Lower lobe of right lung (tissue), 2 donors: ENCODE results near the gene SPSB4. TPM values are rescaled to one million over a fixed set of nuclear protein-coding genes. Genes with fewer than 3 reads are reported as not detected.
"Not testable (repeated sequence)": the region's sequence is repeated elsewhere in the genome, so short reads cannot be mapped to it uniquely, and the experiment has no call there.

ENCODE experiments used
- ATAC-seq, 2 donors: fragments of 200-7000 bp; cut with Tn5 transposase; one replicate each; pipeline ENCODE4 v1.9.1; 2020 to 2022; ENCODE audit warnings: mild to moderate bottlenecking in 2 of 2, moderate library complexity in 2 of 2
- DNase-seq: peaks from one replicate; pipeline ENCODE4 v3.0.0-alpha.2; 2020
- H3K27ac ChIP-seq: fragments of 200-600 bp; one replicate; pipeline ENCODE4 v1.8.0; 2022
- H3K27me3 ChIP-seq: fragments of 200-600 bp; one replicate; pipeline ENCODE4 v1.8.0; 2022; ENCODE audit warnings: low read depth
- H3K36me3 ChIP-seq: fragments of 200-600 bp; one replicate; pipeline ENCODE4 v1.8.0; 2022; ENCODE audit warnings: mild to moderate bottlenecking
- H3K4me1 ChIP-seq: fragments of 200-600 bp; one replicate; pipeline ENCODE4 v1.8.0; 2022
- H3K4me3 ChIP-seq: fragments of 200-600 bp; one replicate; pipeline ENCODE4 v1.8.0; 2022; ENCODE audit warnings: mild to moderate bottlenecking
- H3K9me3 ChIP-seq: fragments of 200-600 bp; one replicate; pipeline ENCODE4 v1.8.0; 2022
- intact Hi-C: fragments of 100-400 bp; cut with DNase I; formaldehyde crosslinking; loops from one replicate; pipeline ENCODE4 v1.11.0; 2022
- total RNA-seq: library from RNA; stranded (reverse); fragmentation: NEBNext Ultra II Directional; extraction: Animal tissue kit (Norgen Biotek cat#: 25700); gene quantifications from one replicate; pipeline ENCODE4 v1.2.1, GENCODE V29; 2021
- TF ChIP-seq, protein P1 (sequence below): fragments of 200-600 bp; IDR thresholded peaks from one replicate; pipeline ENCODE4 v1.8.0; 2022; ENCODE audit warnings: antibody characterized with exemption, mild to moderate bottlenecking
- donor health status: DM: no; HTN: yes; CAD: no; lungs with severe emphysema.

The SPSB4 gene
- total RNA-seq, 1 donor from 2014 or later, result 0.80 TPM

DNA sequence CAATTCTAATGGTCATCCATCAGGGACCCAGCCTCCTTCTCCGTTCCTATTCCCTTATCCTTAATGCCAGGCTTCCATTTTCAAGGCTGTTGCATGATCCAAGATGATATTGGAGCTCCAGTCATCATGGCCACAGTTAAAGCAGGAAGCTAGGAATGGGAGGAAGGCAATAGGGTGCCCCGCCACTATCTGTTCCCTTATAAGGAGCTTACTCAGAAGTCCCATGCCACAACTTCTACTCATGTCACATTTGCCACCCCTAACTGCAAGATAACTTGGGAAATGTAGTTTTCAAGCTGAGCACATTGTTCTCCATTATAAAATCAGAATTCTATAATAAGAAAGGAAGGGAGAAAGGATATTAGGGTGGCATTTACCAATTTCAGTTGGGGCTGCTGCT is 38.6 kb upstream of the SPSB4 start:
- intact Hi-C loops, result loop anchor here (10.0 kb wide), 1 partner anchor 92 kb away; no protein-coding TSS in a partner anchor
- ATAC-seq (no peak), DNase-seq (no peak)
- no peak overlapping the region for H3K4me3 ChIP-seq
- H3K27ac ChIP-seq, result no peak overlapping the region
- no peaks in the 10 kb centered on the region for H3K36me3 ChIP-seq
- H3K4me1 ChIP-seq, result no peaks in the 10 kb centered on the region
- H3K9me3 ChIP-seq, result no peaks in the 10 kb centered on the region
- H3K27me3 ChIP-seq, result no peaks in the 10 kb centered on the region
- TF ChIP-seq, protein P1, sequence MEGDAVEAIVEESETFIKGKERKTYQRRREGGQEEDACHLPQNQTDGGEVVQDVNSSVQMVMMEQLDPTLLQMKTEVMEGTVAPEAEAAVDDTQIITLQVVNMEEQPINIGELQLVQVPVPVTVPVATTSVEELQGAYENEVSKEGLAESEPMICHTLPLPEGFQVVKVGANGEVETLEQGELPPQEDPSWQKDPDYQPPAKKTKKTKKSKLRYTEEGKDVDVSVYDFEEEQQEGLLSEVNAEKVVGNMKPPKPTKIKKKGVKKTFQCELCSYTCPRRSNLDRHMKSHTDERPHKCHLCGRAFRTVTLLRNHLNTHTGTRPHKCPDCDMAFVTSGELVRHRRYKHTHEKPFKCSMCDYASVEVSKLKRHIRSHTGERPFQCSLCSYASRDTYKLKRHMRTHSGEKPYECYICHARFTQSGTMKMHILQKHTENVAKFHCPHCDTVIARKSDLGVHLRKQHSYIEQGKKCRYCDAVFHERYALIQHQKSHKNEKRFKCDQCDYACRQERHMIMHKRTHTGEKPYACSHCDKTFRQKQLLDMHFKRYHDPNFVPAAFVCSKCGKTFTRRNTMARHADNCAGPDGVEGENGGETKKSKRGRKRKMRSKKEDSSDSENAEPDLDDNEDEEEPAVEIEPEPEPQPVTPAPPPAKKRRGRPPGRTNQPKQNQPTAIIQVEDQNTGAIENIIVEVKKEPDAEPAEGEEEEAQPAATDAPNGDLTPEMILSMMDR, result no peak

DNA sequence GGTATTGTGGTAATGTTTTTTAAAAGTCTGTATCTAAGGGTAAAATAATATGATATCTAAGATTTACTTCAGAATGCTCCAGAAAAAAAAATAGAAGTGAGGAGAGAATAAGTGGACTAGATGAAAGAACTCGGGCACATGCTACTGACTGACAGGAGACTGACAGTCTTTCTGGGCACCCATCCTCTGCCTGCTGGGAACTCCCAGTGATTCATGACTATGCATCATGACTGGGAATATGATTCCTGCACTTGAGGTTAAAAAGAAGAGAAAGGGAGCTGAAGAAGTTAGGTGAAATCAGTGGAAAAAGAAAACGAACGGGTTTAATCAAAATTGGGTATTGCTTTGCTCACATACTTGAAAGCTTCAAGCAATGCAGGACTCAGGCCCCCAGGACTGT is 35.7 kb upstream of the SPSB4 start:
- Histone ChIP-seq H3K27me3 (no peaks in the 10 kb centered on the region), H3K4me1 (no peaks in the 10 kb centered on the region), H3K36me3 (no peaks in the 10 kb centered on the region), H3K27ac (no peak overlapping the region), H3K4me3 (no peak overlapping the region), H3K9me3 (no peaks in the 10 kb centered on the region)
- intact Hi-C loops, result loop anchor here (10.0 kb wide), 1 partner anchor 89 kb away; no protein-coding TSS in a partner anchor
- DNase-seq, result no peak
- TF ChIP-seq, protein P1, result no peak
- no peak for ATAC-seq

DNA sequence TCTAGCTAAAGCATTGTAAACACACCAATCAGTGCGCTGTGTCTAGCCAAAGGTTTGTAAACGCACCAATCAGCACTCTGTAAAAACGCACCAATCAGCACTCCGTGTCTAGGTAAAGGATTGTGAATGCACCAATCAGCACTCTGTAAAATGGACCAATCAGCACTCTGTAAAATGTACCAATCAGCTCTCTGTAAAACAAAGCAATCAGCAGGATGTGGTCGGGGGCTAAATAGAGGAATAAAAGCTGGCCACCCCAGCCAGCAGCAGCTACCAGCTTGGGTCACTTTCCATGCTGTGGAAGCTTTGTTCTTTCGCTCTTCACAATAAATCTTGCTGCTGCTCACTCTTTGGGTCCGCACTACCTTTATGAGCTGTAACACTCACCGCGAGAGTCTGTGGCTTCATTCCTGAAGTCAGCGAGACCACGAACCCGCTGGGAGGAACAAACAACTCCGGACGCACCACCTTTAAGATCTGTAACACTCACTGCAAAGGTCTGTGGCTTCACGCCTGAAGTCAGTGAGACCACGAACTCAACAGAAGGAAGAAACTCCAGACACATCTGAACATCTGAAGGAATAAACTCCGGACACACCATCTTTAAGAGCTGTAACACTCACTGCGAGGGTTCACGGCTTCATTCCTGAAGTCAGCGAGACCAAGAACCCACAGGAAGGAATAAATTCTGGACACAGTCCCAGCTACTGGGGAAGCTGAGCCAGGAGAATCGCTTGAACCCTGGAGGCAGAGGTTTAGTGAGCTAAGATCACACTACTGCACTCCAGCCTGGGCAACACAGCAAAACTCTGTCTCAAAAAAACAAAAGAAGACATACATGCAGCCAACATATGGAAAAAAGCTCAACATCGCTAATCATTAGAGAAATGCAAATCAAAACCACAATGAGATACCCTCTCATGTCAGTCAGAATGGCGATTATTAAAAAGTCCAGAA is 33.5 kb upstream of the SPSB4 start:
- not testable (repeated sequence) for H3K27ac ChIP-seq, DNase-seq, ATAC-seq, H3K9me3 ChIP-seq, H3K4me1 ChIP-seq, H3K36me3 ChIP-seq, H3K4me3 ChIP-seq, H3K27me3 ChIP-seq
- intact Hi-C loops, result loop anchor here (10.0 kb wide), 1 partner anchor 87 kb away; no protein-coding TSS in a partner anchor

DNA sequence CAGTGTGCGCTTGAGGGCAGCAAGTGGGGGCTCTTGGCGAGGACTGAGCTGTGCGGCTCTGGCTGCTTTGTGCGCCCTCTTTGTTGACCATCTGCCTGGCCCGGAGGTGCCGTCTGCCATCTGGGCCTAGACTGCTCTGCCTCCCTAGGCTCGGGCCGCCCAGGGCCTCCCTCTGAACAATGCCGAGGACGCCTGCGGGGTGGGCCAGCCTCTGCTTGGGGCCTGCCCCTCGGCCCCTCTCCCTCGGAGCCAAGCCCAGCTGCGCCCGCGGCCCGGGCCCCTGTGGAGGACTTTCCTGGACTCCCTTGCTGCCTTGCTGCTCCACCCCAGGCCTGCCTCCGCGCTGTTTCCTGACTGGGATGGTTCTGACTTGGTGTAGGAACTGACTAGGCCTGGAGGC is 31.9 kb upstream of the SPSB4 start:
- H3K27ac ChIP-seq, result no peak overlapping the region
- H3K9me3 ChIP-seq, result no peaks in the 10 kb centered on the region
- intact Hi-C loops, result loop anchor here (10.0 kb wide), 1 partner anchor 86 kb away; no protein-coding TSS in a partner anchor
- DNase-seq, result no peak
- TF ChIP-seq, protein P1, result no peak
- H3K4me1 ChIP-seq, result no peaks in the 10 kb centered on the region
- no peak overlapping the region for H3K4me3 ChIP-seq
- no peaks in the 10 kb centered on the region for H3K36me3 ChIP-seq
- ATAC-seq, result no peak
- no peaks in the 10 kb centered on the region for H3K27me3 ChIP-seq

DNA sequence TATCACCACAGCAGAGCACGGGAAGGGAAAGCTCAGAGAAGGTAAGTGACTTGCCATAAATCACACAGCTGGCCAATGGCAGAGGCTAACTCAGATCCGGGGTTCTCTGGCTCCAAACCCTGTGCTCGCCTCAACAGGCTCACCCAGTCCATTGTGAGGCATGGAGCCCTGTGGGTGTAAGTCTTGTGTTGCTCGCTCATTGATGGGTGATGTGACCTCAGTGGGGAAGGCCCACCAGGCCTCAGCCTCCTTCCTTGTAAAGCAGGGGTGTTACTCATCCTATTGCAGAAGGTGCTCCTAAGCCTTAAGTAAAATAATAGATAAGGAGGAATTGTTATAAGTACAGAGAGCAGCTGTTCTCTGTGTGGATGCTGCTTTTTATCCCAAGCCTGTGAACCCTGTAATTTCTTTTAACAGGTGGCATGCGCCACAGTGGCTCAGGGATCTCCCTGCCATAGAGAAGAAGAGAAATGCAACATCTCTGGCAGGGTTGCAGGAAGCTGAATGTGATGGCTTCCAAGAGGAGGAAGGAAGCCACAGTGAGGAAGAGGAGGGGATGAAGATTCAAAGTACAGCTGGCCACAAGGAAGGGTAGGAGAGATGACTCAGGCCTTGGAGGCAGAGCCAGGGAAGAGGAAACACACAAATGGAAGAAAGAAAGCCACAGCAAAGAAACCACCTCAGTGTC is 30.9 kb upstream of the SPSB4 start:
- ATAC-seq (no peak), DNase-seq (no peak)
- Histone ChIP-seq H3K9me3 (no peaks in the 10 kb centered on the region), H3K4me3 (no peak overlapping the region), H3K36me3 (no peaks in the 10 kb centered on the region), H3K27me3 (no peaks in the 10 kb centered on the region), H3K4me1 (no peaks in the 10 kb centered on the region), H3K27ac (no peak overlapping the region)
- TF ChIP-seq, protein P1, result no peak
- intact Hi-C loops, result no loop called here
